ENCODE results near the gene WDR41.

GRCh38 chr5:77437194-77437593 lies 54.9 kb downstream of the WDR41 start:
- TF ChIP-seq CTCF (conservative IDR thresholded peaks at IDR 0.05) (peak; percentile 76), ZFX (IDR thresholded peaks at IDR 0.05) (no peak)
